ENCODE results near the gene PTMA.
"Not testable (repeated sequence)": the region's sequence is repeated elsewhere in the genome, so short reads cannot be mapped to it uniquely, and the experiment has no call there.

The PTMA gene, protein sequence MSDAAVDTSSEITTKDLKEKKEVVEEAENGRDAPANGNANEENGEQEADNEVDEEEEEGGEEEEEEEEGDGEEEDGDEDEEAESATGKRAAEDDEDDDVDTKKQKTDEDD

DNA sequence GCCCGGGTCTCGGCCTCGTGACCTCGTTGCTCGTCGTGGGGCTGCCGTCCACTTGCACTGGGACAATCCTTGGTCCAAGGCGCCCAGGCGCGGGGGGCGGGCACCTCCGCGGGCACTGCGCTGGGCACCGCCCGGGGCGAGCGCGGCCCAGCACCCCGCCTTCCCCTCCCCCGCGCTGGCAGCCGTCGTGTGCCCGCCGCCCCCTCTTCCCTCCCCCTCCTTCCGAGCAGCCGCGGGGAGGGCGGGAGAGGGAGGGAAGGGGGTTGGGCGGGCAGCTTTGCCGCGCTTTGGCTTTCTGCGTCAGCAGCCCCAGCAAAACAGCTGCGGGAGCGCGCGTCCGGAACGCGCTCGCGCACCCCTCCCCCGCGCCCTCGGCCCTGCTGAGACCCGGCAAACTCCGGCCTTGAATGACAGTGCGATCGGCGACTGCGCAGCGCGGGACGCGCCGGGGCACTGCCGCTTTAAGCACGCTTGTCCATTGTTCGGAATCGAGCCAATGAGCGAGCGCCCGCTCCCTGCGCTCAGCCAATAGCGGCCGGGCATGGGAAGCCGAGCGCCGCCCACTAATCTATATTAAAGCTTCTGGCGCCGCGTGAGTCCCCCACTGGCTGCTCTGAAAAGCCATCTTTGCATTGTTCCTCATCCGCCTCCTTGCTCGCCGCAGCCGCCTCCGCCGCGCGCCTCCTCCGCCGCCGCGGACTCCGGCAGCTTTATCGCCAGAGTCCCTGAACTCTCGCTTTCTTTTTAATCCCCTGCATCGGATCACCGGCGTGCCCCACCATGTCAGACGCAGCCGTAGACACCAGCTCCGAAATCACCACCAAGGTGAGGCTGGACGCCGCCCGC, at the start of gene PTMA:
TSS of gene PTMA (plus strand) at position 599 of the 846 bp plus-strand sequence. CDS start at position 781, 182 bp downstream.
- peak; percentile 97 for DNase-seq (ENCODE audit: low spot score)

DNA sequence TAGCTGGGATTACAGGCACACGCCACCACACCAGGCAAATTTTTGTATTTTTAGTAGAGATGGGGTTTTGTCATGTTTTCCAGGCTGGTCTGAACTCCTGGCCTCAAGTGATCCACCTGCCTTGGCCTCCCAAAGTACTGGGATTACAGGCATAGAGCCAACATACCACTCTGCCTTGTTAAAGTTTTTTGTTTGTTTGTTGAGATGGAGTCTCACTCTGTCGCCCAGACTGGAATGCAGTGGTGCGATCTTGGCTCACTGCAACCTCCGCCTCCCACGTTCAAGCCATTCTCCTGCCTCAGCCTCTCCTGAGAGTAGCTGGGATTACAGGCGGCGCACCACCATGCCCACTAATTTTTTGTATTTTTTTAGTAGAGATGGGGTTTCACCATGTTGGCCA, 48.3 kb upstream of the PTMA start:
- DNase-seq (ENCODE audit: low spot score), result not testable (repeated sequence)

DNA sequence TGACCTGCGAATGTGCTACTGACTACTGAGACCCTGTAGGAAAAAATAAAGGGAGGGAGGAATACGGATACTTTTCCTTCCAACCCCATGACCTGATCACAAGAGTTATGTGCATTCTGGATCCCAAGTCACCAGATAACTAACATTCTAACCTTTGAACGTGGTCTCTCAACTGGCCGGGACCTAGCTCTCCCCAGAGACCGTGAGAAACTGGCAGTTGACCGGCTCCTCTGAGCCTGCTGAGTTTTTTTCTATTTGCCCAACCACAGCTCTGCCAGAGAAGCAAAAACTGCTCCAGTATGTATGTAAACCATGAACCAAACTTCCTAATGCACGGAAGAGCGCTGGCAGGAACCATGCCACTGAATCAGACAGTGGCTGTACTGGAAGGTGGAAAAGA, 47.5 kb upstream of the PTMA start:
- no peak for DNase-seq (ENCODE audit: low spot score)

DNA sequence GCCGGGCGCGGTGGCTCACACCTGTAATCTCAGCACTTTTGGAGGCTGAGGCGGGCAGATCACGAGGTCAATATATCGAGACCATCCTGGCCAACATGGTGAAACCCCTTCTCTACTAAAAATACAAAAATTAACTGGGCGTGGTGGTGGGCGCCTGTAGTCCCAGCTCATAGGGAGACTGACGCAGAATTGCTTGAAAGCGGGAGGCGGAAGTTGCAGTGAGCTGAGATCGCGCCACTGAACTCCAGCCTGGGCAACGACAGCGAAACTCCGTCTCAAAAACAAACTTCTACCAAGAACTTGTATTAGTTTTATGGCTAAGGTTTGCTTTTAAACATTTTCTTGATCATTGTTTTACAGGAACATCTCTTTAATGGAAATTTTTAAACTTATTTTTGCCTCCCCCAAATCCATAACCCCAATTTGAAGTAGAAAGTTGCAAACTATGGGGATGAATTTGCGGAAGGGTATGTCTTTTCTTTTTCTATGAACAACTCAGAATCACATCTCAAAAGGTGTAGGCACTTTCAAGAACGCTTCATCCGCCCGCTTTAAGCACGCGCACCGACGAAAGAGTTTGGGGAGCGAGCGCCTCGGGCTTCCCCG, 46.8 kb upstream of the PTMA start:
- no peak for DNase-seq (ENCODE audit: low spot score)

DNA sequence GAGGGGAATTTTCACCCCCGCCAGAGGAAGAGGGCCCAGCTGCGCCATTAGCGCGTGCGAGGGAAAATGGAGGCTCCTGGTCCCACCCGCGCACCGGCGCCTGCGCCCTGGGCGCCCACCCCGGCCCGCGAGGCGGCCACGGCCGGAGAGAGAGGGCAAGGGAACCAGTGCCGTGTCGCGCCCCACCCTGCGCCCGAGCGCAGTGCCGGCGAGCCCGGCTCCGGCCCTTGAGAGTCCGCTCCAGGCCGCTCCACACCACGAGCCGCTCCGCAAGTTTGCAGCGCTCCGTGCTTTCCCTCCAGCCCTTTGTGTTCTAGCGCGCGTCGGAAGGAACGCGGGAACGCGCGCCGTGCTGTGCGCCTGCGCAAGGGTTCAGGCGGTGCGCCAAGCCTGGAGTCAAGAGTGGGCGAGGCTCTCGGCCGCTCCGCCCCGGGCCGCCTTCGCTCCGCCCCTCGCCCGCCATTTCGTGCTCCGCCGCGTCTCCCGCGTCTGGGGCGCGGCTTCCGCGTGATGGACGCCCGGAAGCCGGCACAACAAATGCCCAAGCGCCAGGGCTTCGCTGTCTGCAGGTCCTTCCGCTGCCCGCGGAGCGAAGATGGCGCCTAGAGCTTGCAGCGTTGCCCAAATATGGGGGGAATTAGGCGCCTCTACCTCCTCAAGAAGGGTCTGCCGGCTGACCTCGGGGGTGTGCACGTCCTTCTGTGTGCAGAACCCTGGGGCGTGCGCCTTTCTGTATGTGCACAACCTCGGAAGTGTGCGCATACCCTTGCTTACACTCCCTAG, 46.1 kb upstream of the PTMA start:
- DNase-seq (ENCODE audit: low spot score), result peak; percentile 98

DNA sequence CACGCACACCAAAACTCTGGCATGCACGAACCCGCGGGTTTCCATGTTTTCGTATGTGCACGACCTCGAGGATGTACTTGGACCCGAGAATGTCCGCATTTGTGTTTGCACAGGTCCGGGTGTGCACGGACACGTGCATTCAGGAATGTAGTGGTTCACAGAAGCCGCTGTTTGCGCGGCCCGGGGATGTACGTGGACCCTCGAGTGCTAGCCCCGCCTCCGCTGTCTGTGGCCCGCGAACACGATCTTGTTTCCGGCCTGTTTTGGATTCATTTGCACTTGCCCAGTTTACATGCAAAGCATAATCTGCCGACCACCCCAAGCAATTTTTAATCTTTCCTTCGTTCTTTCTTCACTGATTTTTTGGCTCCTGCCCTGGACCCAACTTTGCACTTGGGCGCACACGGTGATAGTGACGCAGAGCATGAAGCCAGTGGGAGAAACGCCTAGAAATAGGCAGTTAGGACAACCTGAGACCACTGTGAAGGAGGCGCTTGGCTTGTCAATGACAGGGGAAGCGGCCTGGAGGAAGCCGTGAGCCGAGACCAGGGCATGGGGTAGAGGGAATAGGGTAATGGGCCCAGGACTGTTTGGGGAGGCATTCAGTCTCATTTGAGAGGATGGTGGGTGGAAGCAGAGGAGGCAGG, 45.4 kb upstream of the PTMA start:
- DNase-seq (ENCODE audit: low spot score), result no peak

DNA sequence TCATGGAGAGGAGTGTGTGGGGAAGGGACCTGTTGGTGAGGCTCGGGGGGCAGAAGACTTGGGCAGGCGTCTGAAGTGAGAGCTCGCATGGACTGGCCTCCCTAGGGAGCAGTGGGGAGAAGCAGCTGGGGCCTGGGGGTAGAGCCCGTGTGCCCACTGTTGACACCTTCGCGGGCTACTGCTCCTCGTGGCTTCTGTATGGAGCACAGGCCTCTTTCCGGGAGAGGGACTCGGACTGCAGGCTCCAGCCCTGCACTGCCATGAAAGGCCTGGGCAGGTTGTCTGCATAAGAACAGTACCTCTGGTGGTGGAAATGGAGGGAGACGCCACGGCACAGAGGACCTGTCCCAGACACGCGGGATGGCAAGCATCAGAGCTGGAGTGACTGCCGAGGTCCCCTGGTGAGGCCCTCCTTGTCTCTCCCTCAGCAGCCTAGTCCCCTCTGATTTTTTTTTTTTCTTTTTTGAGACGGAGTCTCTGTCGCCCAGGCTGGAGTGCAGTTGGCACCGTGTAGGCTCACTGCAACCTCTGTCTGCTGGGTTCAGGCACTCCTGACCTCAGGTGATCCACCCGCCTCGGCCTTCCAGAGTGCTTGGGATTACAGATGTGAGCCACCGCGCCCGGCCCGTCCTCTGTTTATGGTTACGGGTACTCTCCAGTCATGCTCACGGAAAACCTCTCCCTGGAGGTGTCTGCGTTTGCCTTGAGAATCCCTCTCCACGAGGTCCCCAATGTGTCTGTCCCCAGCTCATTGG, 44.7 kb upstream of the PTMA start:
- no peak for DNase-seq (ENCODE audit: low spot score)

DNA sequence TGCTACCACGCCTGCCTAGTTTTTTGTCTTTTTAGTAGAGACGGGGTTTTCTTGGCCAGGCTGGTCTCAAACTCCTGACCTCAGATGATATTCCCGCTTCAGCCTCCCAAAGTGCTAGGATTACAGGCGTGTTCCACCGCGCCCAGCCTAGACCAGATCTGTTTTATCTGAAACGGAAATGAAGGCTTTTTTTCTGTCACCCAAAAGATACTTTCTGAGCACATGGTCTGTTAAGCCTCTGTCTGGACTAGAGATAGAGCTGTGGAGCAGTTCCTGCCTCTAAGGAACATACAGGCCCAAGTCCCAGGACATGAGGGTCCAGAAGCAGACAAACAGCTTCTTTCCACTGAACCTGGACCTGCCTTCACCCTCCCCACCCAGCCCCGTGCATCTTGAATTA, 43.6 kb upstream of the PTMA start:
- no peak for DNase-seq (ENCODE audit: low spot score)

DNA sequence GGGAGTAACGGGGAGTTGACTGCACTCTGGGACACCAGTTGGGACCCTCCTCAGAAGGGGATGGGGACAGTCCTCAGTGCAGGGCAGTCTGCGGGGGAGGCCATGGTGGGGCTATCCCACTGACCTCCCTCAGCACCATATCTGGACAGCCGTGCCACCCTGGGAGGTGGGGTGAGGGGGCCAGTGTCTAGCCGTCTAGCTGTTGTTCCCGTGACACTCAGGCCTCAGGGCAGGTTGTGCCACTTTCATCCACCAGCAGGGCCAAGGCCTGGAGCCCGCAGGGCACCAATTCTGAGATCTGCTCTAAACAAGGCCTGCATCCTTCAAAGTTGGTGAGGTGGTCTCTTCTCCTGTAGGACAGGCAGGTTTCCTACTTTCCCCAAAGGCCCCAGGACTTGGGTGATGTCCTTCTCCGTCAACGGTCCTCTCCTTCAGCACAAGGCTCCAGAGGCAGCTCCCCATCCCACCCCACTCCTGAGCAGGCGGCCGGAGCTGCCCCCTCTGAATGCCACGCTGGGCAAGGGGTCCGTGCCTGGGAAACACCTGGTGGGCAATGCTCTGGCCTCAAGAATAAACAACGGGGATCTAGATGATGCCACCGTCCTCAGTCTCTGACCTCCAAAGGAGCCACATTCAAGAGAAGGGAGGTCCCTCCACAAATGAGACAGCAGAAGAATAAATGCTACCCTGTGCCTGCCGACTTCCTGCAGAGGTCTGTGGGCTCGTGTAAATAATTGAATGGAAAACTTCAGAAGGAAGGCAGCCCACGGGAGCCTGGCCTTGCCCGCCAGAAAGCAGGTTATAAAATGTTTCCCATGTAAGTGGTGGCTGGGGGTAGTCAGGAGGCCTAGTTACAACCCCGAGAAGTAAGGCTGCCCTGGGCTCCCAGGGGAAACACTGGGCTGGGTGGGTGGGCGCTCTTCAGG, 42.8 kb upstream of the PTMA start:
- no peak for DNase-seq (ENCODE audit: low spot score)

DNA sequence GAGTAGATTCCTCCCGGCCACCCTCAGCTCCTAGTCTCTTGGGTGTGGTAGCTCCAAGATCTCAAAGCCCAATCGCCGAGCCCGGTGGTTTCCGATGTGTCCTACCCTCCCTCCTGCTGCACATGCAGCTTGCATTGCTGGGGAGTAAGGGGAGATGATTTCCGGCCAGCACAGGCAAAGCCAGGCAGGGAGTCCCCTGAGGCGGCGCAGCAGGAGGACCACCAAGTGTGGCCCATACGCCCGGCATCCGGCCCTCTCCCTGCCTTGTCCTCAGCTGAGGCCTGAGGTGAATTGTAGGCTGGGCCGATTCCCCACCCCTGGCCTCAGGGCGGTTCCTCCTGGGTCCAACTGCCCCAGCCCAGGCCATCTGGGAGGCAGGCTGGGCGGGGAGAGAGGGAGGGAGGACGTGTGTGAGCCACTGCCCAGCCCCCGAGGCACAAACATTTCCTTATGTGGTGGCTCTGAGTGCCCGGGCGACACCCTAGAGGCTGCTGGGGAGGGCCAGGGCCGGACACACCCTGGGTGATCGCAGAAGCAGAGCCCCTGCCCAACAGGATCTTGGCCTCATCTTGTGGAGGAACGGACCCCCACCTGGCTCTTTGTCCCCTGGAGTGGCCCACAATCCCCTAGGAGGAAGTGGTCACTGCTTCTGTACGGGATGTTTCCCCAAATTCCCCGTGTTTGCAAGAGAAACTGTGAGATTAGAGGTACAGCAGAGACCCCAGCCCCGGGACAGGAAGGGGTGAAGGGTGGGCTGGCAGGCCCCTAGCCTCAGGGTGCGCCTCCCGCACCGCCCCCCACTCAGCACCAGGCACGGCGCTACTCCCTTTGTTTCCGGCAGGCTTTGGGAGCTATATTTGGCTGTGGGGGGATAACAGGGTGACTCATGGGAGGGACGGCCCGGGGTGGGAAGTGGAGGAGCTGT, 41.9 kb upstream of the PTMA start:
- peak; percentile 95 for DNase-seq (ENCODE audit: low spot score)

DNA sequence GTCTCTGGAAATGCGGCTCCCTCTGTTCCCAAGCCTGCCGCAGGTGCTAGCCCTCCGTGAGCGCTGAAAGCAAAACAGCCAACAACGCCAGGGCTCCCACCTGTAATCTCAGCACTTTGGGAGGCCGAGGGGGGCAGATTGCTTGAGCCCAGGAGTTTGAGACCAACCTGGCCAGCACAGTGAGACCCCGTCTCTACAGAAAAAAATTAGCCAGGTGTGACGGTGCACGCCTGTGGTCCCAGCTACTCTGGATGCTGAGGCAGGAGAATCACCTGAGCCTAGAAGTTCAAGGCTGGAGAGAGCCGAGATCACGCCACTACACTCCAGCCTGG, 41.3 kb upstream of the PTMA start:
- DNase-seq (ENCODE audit: low spot score), result no peak

DNA sequence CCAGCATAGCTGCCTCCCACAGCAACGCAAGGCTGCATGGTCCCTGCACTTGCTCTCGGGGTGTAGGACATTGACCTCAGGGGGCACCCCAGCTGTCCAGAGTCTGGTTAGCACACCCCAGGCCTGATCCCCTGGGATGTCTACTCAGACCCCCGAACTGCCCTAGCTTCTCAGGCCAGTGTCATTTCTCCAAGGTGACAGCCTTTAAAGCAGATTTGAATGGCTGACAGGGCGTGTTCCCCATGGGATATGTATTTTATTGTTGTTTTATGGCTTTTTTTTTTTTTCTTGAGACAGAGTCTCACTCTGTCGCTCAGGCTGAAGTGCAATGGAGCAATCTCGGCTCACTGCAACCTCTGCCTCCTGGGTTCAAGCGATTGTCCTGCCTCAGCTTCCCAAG, 40.8 kb upstream of the PTMA start:
- peak; percentile 54 for DNase-seq (ENCODE audit: low spot score)

DNA sequence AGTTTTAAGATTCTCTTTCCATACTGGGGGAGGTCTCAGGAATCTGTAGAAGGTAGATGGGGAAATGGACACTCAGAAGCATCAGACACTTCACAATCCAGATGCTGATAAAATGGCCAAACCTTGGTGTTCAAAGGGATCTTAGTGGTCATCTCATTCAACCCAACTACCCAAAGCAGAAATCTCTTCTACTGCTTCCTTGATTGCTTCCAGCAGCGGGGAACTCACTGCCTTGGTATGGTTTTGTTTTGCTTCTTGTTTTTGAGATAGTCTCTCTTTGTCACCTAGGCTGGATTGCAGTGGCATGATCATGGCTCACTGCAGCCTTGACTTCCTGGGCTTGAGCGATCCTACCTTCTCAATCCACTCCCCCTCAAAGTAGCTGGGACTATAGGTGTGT, 39.3 kb upstream of the PTMA start:
- no peak for DNase-seq (ENCODE audit: low spot score)

DNA sequence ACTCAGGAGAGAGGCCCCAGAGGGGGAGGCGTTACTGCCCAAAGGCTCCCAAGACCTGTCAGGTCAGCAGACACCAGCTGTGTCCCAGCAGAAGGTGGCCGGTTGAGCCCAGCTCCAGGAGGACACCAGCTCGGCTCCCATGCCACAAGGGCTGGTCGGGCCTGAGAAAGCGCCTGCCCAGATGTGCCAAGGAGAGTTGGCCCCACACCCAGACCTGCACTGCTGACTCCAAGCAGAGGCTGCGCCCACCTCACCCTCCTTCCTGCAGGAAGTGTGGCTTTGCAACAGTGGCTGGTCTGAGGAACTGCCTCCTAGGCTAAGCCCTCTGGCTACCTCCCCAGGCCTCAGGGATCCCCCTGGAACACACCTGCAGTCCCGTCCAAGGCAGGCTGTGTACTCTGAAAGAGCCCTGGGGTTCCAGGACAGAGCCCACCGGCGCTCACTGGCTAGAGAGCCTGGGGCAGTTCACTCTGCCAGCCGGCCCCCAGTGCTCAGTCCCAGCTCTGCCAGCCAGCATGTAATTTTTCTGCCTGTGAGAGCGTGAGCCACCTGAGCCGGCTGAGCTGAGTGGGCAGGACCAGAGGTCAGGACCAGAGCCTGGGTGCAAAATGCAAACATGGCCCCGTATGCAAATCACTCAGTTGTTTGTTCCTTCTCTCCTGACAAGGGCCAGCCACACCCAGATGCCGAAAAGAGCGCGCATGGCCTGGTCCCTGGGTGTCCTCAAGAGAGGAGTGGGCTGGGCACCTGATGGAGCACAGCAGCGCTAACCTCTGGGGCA, 36.9 kb upstream of the PTMA start:
- DNase-seq (ENCODE audit: low spot score), result no peak

DNA sequence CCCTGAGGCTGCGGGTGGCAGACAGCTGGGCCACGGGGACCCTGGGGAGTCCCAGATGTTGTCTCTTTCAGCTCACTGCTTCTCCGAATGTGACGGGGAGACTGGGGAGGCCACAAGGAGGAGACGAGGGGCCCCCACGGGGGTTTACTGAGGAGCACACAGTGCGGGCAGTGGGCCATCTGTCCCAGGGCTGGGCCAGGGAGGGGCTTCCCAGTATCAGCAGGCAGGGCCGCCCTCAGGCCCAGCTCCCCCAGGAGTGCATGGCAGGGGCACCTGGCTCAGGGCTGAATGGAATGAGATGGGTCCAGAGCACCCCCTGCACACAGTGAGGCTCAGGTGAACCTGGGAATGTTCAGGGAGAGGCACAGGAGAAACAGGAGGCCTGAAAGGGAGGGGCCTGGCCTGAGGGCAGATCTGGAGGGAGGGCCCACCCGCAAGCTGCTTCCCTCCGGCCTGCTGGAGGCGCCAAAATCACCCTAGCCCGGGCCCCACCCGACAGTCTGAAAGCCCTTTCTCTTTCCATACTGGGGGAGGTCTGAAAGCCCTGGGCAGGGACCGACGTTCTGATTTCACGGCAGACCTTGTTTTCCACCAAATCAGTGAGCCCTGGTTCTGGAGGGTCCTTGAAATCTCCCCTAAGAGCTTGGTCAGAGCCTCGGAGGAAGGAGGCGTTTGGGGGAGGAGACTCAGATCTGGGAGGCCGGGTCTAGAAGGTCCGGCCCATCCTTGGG, 35.5 kb upstream of the PTMA start:
- DNase-seq (ENCODE audit: low spot score), result peak; percentile 51

DNA sequence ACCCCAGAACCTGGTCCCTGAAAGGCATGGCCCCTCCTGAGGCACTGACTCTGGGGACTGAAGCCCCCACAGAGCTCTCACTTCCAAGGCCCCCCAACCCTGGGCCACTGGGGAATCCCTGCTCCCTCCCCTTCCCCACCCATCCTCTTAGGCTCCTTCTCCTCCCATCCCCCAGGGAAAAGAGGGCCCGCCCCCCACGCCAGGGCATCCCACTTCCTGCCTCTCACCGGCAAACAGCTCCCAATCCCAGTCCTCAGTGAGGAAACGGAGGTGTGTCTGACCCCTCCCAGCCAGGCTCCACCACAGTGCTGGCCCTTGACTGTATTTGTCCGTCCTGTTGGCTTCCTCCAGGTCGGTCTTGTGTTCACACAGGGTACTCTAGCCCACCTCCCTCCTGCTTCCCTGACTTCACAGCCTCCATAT, 35.0 kb upstream of the PTMA start:
- DNase-seq (ENCODE audit: low spot score), result peak; percentile 64

DNA sequence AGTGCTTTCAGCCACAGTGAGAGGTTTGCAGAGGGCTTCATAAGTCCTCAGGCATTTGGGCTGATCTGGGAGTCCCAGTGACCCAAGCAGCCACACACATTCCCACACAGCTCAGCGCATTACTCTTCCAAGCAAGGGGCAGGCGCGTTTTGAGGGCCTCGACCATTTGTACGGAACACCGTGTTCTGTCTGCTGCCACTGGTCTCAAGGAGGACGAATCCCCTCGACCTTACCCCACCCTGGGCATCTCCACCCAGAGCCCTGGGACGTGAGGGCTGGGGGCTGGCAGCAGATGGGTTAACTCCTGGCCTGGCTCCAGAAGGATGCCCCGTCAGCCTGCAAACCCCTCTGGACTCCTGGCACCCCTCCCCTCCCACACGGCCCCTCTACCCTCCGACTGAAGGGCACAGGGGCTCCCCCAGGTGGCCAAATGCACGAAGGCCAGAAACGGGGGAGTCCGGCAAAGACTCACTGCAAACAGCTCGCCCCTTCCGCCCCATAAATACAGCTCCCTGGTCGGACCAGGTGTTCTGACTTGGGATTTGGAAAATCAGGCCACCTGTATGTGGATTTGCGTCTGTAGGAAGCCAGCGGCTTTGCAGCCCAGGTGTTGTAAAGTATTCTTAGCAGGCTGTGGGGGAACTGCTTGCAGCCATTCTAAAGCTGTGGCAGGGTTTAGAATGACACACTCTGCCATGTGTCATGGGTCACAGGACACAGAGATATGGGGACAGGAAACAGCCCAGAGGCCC, 33.6 kb upstream of the PTMA start:
- no peak for DNase-seq (ENCODE audit: low spot score)

All from LoVo (cell line).